HL-60 (cell line): ENCODE results near the gene LAMTOR2.
A peak's percentile ranks its signal among the peaks of the same experiment; 100 is the strongest.

Experiments used
- DNase-seq, 2 experiments: peaks; one replicate each; pipeline ENCODE4 v3.0.0-alpha.2; 2010 to 2020; ENCODE audit warnings: low read depth in 1 of 2, low spot score in 1 of 2
- H3K27ac ChIP-seq: fragments of 250-450 bp; sonication (Bioruptor Pico); replicated peaks from 2 replicates; pipeline ENCODE4 v1.5.1; 2020; ENCODE audit warnings: mild to moderate bottlenecking, moderate library complexity
- H3K27me3 ChIP-seq: fragments of 250-450 bp; sonication (Bioruptor Pico); 2 replicates; pipeline ENCODE4 v1.5.1; 2021; ENCODE audit warnings: mild to moderate bottlenecking, moderate library complexity; ENCODE audit not compliant: insufficient read depth, poor library complexity, severe bottlenecking
- H3K4me3 ChIP-seq: replicated peaks from 2 replicates; pipeline ENCODE4 v1.5.1; 2011; ENCODE audit warnings: mild to moderate bottlenecking, control low read depth, low read length; ENCODE audit not compliant: insufficient read depth
- GABPA ChIP-seq: IDR thresholded peaks from 2 replicates; pipeline ENCODE4 v1.6.1; 2012; ENCODE audit warnings: low read depth
- POLR2AphosphoS5 ChIP-seq: IDR thresholded peaks from 2 replicates; pipeline ENCODE4 v1.6.1; 2012; ENCODE audit warnings: low read depth
- SPI1 ChIP-seq: IDR thresholded peaks from 2 replicates; pipeline ENCODE4 v1.6.1; 2012; ENCODE audit warnings: low read depth, mild to moderate bottlenecking, borderline replicate concordance
- TF ChIP-seq, protein P1 (sequence below): IDR thresholded peaks from one replicate; pipeline ENCODE4 v1.5.1; 2011; ENCODE audit warnings: low read length, control low read depth, inconsistent platforms; ENCODE audit not compliant: insufficient read depth
- TF ChIP-seq, protein P2 (sequence below): IDR thresholded peaks from 2 replicates; pipeline ENCODE4 v1.6.1; 2012; ENCODE audit warnings: low read depth; ENCODE audit not compliant: insufficient replicate concordance

Gene LAMTOR2

DNA sequence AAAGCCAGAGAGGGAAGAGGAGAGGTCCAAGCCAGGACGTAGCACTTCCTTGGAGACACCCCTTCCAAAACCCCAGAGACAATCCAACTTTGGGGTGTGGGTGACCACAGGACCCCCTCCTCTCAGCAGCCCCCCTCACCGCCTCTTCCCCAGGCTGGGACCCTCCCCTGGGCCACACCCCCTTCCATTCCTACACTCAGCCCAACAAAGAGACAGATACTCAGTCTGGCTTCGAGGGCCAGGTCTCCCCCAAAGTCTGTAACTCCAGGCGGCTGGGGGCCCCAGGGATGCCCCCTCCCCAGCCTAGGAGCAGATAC, 26.2 kb downstream of the LAMTOR2 start:
- no peak overlapping the region for H3K27ac ChIP-seq
- no peak for TF ChIP-seq POLR2AphosphoS5
- TF ChIP-seq, protein P1, sequence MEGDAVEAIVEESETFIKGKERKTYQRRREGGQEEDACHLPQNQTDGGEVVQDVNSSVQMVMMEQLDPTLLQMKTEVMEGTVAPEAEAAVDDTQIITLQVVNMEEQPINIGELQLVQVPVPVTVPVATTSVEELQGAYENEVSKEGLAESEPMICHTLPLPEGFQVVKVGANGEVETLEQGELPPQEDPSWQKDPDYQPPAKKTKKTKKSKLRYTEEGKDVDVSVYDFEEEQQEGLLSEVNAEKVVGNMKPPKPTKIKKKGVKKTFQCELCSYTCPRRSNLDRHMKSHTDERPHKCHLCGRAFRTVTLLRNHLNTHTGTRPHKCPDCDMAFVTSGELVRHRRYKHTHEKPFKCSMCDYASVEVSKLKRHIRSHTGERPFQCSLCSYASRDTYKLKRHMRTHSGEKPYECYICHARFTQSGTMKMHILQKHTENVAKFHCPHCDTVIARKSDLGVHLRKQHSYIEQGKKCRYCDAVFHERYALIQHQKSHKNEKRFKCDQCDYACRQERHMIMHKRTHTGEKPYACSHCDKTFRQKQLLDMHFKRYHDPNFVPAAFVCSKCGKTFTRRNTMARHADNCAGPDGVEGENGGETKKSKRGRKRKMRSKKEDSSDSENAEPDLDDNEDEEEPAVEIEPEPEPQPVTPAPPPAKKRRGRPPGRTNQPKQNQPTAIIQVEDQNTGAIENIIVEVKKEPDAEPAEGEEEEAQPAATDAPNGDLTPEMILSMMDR, result no peak
- no peak for TF ChIP-seq SPI1
- TF ChIP-seq GABPA, result no peak
- TF ChIP-seq, protein P2, sequence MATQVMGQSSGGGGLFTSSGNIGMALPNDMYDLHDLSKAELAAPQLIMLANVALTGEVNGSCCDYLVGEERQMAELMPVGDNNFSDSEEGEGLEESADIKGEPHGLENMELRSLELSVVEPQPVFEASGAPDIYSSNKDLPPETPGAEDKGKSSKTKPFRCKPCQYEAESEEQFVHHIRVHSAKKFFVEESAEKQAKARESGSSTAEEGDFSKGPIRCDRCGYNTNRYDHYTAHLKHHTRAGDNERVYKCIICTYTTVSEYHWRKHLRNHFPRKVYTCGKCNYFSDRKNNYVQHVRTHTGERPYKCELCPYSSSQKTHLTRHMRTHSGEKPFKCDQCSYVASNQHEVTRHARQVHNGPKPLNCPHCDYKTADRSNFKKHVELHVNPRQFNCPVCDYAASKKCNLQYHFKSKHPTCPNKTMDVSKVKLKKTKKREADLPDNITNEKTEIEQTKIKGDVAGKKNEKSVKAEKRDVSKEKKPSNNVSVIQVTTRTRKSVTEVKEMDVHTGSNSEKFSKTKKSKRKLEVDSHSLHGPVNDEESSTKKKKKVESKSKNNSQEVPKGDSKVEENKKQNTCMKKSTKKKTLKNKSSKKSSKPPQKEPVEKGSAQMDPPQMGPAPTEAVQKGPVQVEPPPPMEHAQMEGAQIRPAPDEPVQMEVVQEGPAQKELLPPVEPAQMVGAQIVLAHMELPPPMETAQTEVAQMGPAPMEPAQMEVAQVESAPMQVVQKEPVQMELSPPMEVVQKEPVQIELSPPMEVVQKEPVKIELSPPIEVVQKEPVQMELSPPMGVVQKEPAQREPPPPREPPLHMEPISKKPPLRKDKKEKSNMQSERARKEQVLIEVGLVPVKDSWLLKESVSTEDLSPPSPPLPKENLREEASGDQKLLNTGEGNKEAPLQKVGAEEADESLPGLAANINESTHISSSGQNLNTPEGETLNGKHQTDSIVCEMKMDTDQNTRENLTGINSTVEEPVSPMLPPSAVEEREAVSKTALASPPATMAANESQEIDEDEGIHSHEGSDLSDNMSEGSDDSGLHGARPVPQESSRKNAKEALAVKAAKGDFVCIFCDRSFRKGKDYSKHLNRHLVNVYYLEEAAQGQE, result no peak
- no peak for DNase-seq
- peaks cover 10% of the 10 kb centered on the region for H3K27me3 ChIP-seq
- H3K4me3 ChIP-seq, result no peak overlapping the region

DNA sequence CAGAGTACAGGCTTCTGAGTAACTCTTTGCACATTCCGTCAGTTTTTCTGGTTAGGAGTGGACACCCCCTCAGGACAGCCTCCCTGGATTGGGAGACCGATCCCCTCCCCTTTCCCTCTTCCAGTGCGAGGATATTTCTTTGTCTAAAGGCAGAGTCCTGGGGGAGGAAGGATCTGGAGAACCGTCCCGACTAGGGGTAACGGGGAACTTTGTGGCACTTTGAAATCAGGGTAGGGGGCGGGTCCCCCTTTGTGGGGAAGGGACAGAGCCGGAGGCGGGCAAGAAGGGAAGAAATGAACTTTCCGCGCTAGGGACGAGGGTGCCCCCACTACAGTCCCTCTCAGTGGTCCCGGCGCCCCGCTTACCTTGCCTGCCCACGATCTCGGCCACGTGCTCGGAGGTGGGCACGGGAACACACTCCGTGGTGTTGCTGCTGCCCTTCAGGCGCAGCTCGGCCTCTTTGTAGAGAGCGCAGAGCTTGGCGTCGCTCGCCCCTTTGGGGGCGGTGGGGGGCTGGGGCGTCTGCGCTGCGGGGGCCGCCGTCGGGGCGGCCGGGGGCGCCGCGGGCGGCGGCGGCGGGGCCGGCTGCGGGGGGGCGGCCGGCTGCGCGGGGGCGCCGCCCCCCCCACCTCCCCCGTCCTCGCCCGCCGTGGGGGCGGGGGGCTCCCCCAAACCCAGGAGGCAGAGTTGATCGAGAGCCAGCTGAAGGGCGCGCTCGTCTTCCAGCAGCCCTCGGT, 26.8 kb downstream of the LAMTOR2 start:
- no peak overlapping the region for H3K27ac ChIP-seq
- peak overlapping the region; percentile 85 for H3K4me3 ChIP-seq
- DNase-seq, result no peak
- TF ChIP-seq, protein P1, result no peak
- TF ChIP-seq POLR2AphosphoS5 (no peak), SPI1 (no peak), GABPA (no peak)
- TF ChIP-seq, protein P2, result no peak
- peaks cover 10% of the 10 kb centered on the region for H3K27me3 ChIP-seq

DNA sequence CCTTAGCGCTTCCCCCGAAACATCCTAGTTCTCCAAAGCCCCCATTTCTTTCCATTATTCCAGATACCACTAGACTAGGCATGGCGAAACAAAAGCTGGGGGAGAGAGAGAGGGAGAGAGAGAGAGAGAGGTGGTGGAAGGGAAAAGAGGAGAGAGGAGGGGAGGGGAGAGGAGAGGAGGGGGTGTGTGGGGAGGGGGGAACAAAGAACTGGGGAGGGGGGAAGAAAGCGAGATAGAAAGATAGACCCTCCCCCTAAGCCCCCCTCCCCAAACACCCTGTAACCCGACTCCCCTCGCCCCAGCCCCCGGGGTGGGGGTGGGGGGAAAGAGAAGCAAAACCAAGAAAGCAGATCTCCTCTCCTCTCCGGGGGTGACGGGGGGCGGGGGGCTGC, 27.3 kb downstream of the LAMTOR2 start:
- TF ChIP-seq, protein P2, result no peak
- TF ChIP-seq SPI1 (no peak), POLR2AphosphoS5 (no peak), GABPA (no peak)
- TF ChIP-seq, protein P1, result no peak
- peaks cover 10% of the 10 kb centered on the region for H3K27me3 ChIP-seq
- H3K4me3 ChIP-seq, result peak overlapping the region; percentile 85
- DNase-seq, result no peak
- no peak overlapping the region for H3K27ac ChIP-seq
